ENCODE data around the gene GALNTL6. TPM values are rescaled to one million over a fixed set of nuclear protein-coding genes. Genes with fewer than 3 reads are reported as not detected.
A peak's percentile ranks its signal among the peaks of the same experiment; 100 is the strongest.

The GALNTL6 gene
- total RNA-seq, 6 donors from 2014 or later: 0.26 to 18.9 TPM; not detected in 4

DNA sequence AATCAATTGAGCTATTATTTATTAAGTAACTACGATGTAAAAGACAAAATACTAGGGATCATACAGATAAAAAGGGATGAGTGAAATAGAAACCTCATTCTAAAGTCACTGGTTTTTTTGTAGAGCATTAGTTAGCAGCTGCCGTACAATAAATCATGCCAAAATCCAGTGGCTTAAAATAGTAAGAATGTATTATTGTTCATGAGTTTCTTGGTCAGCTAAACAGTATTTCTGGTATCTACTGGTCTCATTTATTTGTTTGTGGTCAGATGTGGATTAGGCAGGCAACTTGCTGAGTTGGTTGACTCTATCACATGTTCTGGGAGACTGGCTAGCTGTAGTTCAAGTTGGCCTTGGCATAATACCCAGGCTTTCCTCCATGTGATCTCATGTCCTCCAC is 667.3 kb downstream of the GALNTL6 start:
- WGBS, 2 donors: 84 to 85% methylated on average over 2 of the region's 2 CpGs
- Histone ChIP-seq H3K9me3 (peaks cover 0 to 9% (median 0%) of the 10 kb centered on the region in 4 donors), H3K27ac (no peak overlapping the region), H3K4me3 (no peak overlapping the region), H3K36me3 (no peaks in the 10 kb centered on the region), H3K27me3 (no peaks in the 10 kb centered on the region), H3K4me1 (no peaks in the 10 kb centered on the region)
- TF ChIP-seq POLR2AphosphoS5 (IDR thresholded peaks at IDR 0.05) (no peak), POLR2A (IDR thresholded peaks at IDR 0.05) (no peak), EP300 (IDR thresholded peaks at IDR 0.05) (no peak)
- TF ChIP-seq, protein P1, sequence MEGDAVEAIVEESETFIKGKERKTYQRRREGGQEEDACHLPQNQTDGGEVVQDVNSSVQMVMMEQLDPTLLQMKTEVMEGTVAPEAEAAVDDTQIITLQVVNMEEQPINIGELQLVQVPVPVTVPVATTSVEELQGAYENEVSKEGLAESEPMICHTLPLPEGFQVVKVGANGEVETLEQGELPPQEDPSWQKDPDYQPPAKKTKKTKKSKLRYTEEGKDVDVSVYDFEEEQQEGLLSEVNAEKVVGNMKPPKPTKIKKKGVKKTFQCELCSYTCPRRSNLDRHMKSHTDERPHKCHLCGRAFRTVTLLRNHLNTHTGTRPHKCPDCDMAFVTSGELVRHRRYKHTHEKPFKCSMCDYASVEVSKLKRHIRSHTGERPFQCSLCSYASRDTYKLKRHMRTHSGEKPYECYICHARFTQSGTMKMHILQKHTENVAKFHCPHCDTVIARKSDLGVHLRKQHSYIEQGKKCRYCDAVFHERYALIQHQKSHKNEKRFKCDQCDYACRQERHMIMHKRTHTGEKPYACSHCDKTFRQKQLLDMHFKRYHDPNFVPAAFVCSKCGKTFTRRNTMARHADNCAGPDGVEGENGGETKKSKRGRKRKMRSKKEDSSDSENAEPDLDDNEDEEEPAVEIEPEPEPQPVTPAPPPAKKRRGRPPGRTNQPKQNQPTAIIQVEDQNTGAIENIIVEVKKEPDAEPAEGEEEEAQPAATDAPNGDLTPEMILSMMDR (IDR thresholded peaks at IDR 0.05): no peak
- ATAC-seq (ENCODE audit: low FRiP score in 2 of 2) (no peak), DNase-seq (no peak)

DNA sequence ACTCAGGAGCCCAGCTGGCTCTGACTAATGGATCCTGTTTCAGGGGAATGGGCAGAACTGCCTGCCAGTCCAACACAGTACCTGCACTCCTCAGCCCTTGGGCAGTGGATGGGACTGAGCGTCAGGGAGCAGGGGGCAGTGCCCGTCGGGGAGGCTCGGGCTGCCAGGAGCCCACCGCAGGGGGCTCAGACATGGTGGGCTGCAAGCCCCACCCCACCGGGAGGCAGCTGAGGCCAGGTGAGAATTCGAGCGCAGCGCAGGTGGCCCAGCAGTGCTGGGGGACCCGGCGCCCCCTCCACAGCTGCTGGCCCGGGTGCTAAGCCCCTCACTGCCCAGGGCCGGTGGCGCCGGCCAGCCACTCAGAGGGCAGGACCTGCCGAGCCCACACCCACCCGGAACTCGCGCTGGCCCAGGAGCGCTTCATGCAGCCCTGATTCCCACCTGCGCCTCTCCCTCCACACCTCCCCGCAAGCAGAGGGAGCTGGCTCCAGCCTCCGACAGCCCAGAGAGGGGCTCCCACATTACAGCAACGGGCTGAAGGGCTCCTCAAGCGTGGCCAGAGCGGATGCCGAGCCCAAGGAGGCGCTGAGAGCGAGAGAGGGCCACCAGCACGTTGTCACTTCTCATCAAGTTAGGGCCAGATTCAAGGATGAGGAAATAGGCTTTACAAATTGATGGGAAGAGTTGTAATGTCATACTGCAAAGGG is 668.8 kb downstream of the GALNTL6 start:
- H3K9me3 ChIP-seq: peaks cover 0 to 9% (median 0%) of the 10 kb centered on the region in 4 donors
- TF ChIP-seq, protein P1 (IDR thresholded peaks at IDR 0.05): no peak
- TF ChIP-seq EP300 (IDR thresholded peaks at IDR 0.05) (no peak), POLR2AphosphoS5 (IDR thresholded peaks at IDR 0.05) (no peak), POLR2A (IDR thresholded peaks at IDR 0.05) (no peak)
- H3K4me1 ChIP-seq: no peaks in the 10 kb centered on the region
- ATAC-seq (ENCODE audit: low FRiP score in 2 of 2) (peak in 1 of 2 donors; percentile 43), DNase-seq (peak in 1 of 2 donors; percentile 73)
- no peak overlapping the region for H3K27ac ChIP-seq
- no peaks in the 10 kb centered on the region for H3K27me3 ChIP-seq
- no peaks in the 10 kb centered on the region for H3K36me3 ChIP-seq
- 92% methylated on average over 8 to 22 of the region's 30 CpGs for WGBS, 2 donors
- H3K4me3 ChIP-seq: no peak overlapping the region

DNA sequence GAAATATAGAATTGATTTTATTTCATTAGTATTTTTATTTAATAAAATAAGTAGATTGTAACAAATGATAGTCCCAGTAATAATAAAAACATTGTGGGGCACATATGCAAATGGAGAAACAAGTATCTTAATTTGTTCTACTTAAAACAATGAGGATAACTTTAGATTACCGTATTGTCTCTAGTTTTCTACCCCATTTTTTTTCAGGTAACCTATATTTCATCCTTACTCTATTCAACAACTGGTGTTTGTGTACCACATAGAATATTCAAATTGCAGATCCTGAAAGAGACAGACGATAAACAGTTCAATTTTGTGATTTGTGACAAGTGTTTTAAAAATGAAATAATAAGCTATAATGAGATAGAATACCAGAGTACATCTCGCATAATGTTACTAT is 671.8 kb downstream of the GALNTL6 start:
- Histone ChIP-seq H3K9me3 (peaks cover 0 to 9% (median 0%) of the 10 kb centered on the region in 4 donors), H3K36me3 (no peaks in the 10 kb centered on the region), H3K4me3 (no peak overlapping the region), H3K27ac (no peak overlapping the region), H3K4me1 (no peaks in the 10 kb centered on the region), H3K27me3 (no peaks in the 10 kb centered on the region)
- 90 to 92% methylated on average over 3 of the region's 3 CpGs for WGBS, 2 donors
- no peak for ATAC-seq (ENCODE audit: low FRiP score in 2 of 2)
- DNase-seq: no peak
- TF ChIP-seq EP300 (IDR thresholded peaks at IDR 0.05): no peak
- TF ChIP-seq POLR2A (IDR thresholded peaks at IDR 0.05): no peak
- TF ChIP-seq, protein P1 (IDR thresholded peaks at IDR 0.05): no peak
- TF ChIP-seq POLR2AphosphoS5 (IDR thresholded peaks at IDR 0.05): no peak

DNA sequence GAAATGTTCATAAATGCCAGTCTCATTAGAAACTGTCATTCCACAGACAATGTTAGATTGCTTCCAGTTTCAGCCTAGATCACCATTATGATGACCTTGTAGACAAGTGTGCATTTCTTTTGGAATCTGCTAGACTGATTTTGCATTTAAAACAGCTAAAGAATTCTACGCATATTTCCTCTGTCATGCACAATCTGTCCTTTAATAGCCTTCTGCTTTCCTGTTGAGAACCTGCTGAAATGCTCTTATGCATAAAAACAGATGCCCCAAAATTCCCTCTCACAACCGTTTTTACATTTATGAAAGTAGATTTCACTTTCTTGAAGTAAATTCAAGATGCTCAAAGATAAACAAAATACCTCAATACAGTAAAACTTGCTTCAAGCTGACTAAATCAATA is 673.3 kb downstream of the GALNTL6 start:
- Histone ChIP-seq H3K27me3 (no peaks in the 10 kb centered on the region), H3K4me1 (no peaks in the 10 kb centered on the region), H3K36me3 (no peaks in the 10 kb centered on the region), H3K4me3 (no peak overlapping the region), H3K27ac (no peak overlapping the region), H3K9me3 (peaks cover 0 to 8% (median 0%) of the 10 kb centered on the region in 4 donors)
- DNase-seq (no peak), ATAC-seq (ENCODE audit: low FRiP score in 2 of 2) (no peak)
- WGBS, 2 donors: 74 to 75% methylated on average over 2 of the region's 2 CpGs
- TF ChIP-seq, protein P1 (IDR thresholded peaks at IDR 0.05): no peak
- TF ChIP-seq EP300 (IDR thresholded peaks at IDR 0.05): no peak

DNA sequence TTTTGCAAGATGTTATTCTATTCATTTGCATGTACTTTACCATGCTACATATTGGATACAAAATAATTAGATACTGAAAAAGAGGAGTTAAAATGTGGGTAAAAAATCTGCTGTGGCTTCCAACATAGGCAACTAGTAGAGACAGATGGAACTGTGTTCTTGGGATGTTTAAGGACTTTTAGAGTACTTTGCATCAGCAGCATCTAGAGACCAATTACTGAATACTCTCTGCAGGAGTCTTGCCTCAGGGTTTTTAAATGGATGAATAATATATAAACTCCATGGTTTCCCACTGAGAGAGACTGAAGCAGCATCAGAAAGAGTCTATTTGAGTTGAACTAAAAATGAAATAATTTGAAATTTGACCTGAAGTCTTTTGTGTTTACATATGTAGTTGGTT is 676.7 kb downstream of the GALNTL6 start:
- Histone ChIP-seq H3K4me3 (no peak overlapping the region), H3K27me3 (no peaks in the 10 kb centered on the region), H3K4me1 (no peaks in the 10 kb centered on the region), H3K36me3 (no peaks in the 10 kb centered on the region), H3K9me3 (no peaks in the 10 kb centered on the region), H3K27ac (no peak overlapping the region)
- ATAC-seq (ENCODE audit: low FRiP score in 2 of 2) (no peak), DNase-seq (no peak)
- TF ChIP-seq EP300 (IDR thresholded peaks at IDR 0.05) (no peak), POLR2AphosphoS5 (IDR thresholded peaks at IDR 0.05) (no peak), POLR2A (IDR thresholded peaks at IDR 0.05) (no peak)
- TF ChIP-seq, protein P1 (IDR thresholded peaks at IDR 0.05): no peak
